ENCODE measurements around the gene PKIG.

DNA sequence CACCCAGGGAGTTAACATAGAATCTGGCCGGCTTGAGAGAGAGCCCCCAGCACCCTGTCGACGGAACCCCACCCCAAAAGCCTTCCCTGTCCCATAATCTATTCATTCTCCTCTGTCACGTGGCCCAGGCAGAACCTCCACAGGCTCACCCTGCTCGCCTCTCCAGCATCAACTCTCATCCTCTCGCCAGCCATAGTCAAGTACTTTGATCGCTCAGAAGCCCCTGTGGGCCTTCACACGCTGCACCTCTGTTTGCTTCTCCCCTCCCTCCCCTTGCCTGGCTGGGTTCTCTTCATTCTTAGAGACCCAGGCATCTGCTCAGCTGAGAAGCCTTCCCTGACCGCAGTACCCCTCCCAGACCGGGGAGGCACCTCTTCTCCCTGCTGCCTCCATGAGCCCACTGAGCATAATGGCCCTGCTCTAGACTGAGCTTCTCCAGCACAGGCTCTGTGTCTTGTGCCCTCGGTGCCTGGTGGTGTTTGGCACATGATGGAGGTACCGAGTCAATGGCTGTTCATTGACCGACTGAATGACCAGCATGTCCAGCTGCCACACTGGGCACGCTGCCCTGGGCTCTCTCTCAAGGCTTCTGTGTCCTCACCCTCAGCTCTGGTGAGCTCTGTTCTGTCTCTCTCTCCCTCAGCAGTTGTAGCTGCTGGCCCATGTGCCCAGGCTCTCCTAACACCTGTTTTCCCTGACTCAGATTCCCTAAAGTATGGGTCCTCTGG, 33.7 kb downstream of the PKIG start:
- TF ChIP-seq, protein P1, sequence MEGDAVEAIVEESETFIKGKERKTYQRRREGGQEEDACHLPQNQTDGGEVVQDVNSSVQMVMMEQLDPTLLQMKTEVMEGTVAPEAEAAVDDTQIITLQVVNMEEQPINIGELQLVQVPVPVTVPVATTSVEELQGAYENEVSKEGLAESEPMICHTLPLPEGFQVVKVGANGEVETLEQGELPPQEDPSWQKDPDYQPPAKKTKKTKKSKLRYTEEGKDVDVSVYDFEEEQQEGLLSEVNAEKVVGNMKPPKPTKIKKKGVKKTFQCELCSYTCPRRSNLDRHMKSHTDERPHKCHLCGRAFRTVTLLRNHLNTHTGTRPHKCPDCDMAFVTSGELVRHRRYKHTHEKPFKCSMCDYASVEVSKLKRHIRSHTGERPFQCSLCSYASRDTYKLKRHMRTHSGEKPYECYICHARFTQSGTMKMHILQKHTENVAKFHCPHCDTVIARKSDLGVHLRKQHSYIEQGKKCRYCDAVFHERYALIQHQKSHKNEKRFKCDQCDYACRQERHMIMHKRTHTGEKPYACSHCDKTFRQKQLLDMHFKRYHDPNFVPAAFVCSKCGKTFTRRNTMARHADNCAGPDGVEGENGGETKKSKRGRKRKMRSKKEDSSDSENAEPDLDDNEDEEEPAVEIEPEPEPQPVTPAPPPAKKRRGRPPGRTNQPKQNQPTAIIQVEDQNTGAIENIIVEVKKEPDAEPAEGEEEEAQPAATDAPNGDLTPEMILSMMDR (IDR thresholded peaks at IDR 0.05; ENCODE audit: poor library complexity, severe bottlenecking), result no peak
- TF ChIP-seq EP300 (conservative IDR thresholded peaks at IDR 0.05; ENCODE audit: poor library complexity, severe bottlenecking) (no peak), TAF1 (IDR thresholded peaks at IDR 0.05; ENCODE audit: low read depth) (no peak), POLR2AphosphoS5 (IDR thresholded peaks at IDR 0.05) (no peak)
- TF ChIP-seq, protein P2, sequence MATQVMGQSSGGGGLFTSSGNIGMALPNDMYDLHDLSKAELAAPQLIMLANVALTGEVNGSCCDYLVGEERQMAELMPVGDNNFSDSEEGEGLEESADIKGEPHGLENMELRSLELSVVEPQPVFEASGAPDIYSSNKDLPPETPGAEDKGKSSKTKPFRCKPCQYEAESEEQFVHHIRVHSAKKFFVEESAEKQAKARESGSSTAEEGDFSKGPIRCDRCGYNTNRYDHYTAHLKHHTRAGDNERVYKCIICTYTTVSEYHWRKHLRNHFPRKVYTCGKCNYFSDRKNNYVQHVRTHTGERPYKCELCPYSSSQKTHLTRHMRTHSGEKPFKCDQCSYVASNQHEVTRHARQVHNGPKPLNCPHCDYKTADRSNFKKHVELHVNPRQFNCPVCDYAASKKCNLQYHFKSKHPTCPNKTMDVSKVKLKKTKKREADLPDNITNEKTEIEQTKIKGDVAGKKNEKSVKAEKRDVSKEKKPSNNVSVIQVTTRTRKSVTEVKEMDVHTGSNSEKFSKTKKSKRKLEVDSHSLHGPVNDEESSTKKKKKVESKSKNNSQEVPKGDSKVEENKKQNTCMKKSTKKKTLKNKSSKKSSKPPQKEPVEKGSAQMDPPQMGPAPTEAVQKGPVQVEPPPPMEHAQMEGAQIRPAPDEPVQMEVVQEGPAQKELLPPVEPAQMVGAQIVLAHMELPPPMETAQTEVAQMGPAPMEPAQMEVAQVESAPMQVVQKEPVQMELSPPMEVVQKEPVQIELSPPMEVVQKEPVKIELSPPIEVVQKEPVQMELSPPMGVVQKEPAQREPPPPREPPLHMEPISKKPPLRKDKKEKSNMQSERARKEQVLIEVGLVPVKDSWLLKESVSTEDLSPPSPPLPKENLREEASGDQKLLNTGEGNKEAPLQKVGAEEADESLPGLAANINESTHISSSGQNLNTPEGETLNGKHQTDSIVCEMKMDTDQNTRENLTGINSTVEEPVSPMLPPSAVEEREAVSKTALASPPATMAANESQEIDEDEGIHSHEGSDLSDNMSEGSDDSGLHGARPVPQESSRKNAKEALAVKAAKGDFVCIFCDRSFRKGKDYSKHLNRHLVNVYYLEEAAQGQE (IDR thresholded peaks at IDR 0.05; ENCODE audit: borderline replicate concordance), result no peak

Data from neural cell (in vitro differentiated cells).